Stimulated activated CD4-positive, alpha-beta T cell treated with anti-CD3 and anti-CD28 coated beads, TNF-alpha, amount 100 ng/mL, for 24 hours (primary cell): Measurements from ENCODE around the gene LGALS16.
A peak's percentile ranks its signal among the peaks of the same experiment; 100 is the strongest.
"Not testable (repeated sequence)": the region's sequence is repeated elsewhere in the genome, so short reads cannot be mapped to it uniquely, and the experiment has no call there.

Experiments
- DNase-seq, 3 experiments: peaks; one replicate each; pipeline ENCODE4 v3.0.0-alpha.2; 2020; ENCODE audit warnings: low read depth in 3 of 3

Gene LGALS16

DNA sequence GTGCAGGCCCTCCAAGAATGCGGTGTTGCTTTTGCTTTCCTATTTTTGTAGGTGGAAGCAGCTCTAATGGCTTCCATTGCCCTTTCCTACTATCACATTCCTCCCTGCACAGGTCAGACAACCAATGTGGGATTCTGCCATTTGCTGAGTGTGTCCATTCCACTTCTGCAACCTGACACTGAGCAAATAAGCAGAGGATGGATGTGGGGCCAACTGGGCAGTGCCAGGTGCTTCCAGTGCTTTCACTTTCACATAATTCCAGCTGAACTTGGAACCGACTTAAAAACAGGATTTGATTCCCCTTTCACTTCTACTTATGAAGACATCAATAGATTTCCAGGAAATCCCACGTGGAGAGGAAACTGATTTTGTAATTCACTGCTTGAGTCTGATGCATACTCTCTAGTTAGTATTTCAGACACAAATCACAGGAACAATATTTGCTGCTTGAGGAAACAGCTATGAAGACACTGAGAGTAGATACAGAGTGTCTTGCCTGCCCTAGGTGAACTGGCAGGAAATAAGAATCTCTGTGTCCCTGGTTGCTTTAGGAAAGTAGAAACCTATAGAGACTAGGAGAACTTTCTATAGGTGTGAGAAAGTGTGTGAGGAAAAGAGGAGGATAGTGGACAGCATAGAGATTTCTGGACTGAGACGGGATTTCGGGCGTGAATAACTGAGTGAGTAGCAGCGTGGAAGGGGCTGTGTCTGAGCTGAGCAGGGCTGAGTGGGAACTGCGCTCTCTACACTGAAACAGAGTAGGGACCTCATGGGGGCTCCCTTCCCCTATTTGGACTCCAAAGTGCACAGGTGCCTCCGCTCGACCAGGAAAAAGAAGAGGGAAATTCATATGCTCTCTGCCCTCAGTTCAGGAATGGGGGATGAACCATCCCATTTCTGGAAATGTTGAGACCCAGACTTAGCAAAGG is 22.5 kb downstream of the LGALS16 start:
- DNase-seq: no peak

DNA sequence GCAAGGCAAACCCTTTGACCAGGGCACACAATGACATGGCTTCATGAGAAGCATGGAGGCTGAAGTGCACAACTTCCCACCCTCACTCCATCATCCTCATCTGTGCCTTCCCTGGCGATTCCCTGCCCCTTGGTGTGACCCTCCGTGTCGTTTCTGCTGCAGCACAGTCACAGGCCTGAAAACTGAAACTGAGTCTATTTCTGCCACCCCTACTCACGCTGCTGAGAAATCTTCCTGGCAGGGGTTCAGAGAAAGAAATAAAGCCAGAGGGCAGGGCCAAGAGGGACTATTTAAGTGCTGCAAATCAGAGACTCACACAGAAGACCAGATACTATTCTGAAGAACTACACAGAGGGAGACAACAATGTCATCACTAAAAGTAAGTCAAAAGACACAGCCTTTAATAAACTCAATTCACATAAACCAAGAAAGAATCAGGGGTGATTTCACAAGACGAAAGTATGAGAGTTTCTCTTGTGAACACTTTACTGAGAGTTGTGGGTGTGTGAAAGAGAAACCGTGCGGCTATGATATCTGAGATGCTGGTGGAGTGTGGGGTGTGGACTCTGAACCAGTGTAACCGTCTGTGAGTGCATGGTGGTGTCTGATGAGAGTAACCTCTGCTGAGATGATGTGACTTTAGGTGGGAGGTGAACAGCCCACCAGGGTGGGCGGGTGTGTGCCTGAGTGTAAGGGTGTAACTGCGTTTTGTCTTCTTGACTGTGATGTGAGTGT is 23.5 kb downstream of the LGALS16 start:
- DNase-seq: peak; percentile 21 to 57 (median 50)

DNA sequence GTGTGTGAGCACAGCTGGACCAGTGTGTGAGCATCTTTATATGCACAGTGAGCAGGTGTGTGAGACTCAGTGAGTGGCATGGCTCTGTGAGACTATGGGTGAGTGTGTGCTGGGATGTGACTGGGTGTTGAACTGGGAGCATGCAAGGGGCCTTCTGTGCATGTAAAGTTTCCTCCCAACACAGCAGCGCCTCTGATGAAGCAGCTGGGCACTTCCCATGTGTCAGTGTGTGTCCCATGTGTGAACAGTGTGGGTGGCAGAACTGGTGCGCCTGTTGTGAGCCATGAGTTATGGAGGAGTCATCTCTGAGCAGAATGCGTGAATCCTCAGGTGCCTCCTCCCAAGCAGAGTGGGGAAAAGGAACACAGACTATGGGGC is 24.1 kb downstream of the LGALS16 start:
- peak; percentile 32 to 59 (median 47) for DNase-seq

DNA sequence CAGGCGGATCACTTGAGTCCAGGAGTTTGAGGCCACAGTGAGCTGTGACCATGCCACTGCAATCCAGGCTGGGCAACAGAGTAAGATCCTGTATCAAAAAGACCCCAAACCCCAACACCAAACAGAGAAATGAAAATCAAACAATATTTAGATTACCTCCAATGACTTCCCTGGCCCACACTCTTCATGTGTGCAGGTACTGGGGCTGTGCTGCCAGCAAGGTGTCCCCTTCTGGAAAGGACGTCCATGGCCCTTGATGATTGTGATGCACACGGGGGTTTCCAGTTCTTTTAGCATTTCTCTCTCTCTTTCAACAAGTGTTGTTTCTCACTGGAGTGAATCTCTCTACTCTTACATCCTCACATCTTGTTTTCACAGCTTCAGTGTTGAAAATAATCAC is 24.9 kb downstream of the LGALS16 start:
- no peak for DNase-seq

DNA sequence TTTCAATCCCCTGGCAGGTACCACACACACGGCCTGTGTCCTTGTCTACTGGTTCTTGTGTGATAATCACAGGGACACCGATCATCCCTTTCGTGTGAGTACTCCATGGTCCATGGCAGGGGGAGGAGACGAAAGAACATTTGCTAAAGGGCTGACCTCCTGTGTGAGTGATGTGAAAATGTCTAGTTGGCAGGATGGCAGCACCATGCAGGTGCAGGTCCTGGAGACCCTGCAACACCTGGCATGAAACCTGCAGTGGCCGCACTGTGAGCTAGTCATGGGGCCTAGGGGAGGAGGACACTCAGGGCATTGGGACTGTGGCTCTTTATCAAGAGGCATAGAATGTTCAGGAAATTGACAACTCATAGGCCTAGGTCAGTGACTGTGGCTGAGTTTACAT is 25.7 kb downstream of the LGALS16 start:
- no peak for DNase-seq

DNA sequence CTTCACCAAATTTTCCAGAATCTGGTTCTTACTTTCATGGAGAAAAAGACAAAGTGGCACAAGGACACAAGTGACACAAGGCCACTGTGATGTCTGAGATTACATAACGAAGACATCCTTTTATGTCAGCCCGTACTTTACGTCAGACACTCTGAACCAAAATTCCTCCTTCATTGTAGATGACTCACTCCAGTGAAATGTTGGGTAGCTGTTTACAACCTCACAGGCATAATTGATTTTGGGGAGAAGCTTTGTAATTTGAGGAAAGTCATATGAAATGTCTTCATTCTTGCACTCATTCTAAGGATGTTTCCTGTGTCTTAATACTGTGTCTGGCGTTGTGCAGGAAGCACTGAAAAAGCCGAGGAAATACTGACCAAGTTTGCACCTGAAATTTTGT is 28.6 kb downstream of the LGALS16 start:
- DNase-seq: no peak

DNA sequence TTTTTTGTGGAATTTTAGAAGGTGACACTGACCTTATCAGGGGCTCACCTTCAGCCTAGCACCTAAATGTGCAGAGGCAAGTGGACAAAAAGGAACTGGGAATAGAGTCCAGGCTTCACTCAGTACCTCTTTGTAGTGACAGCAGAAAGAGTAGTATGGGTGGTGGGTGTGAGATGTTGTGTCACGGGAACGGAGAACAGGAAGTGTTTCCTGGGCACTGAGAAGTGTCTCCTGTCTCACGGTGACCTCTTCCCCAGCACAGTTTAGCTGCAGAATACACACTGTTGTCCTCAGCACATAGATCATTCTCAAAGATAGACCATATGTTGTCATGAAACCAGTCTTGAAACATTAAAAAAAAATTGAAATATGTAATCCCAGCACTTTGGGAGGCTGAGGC is 31.0 kb downstream of the LGALS16 start:
- DNase-seq: no peak

DNA sequence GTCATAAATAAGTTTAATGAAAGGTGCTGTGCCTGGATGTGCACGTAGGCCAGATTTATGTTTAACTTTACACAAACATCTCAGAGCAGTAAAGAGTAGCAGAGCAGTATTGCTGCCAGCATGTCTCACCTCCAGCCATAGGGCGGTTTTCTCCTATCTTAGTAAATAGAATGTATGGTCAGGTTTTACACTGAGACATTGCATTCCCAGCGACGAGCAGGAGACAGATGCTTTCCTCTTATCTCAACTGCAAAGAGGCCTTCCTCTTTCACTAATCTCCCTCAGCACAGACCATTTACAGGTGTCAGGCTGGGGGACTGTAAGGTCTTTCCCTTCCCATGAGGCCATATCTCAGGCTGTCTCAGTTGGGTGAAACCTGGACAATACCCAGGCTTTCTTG is 32.9 kb downstream of the LGALS16 start:
- DNase-seq: not testable (repeated sequence)

DNA sequence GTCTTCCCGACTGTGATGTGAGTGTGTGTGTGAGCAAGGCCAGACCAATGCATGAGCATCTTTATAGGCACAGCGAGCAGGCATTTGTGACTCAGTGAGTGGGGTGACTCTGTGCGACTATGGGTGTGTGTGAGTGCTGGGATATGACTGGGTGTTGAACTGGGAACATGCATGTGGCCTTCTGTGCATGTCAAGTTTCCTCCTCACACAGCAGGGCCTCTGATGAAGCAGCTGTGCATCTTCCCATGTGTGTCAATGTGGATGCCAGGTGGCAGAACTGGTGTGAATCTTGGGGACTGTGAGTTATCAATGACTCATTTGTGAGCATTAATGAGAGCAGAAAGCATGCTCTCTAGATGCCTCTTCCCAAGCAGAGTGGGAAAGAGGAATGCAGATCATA is 36.5 kb downstream of the LGALS16 start:
- DNase-seq: no peak

DNA sequence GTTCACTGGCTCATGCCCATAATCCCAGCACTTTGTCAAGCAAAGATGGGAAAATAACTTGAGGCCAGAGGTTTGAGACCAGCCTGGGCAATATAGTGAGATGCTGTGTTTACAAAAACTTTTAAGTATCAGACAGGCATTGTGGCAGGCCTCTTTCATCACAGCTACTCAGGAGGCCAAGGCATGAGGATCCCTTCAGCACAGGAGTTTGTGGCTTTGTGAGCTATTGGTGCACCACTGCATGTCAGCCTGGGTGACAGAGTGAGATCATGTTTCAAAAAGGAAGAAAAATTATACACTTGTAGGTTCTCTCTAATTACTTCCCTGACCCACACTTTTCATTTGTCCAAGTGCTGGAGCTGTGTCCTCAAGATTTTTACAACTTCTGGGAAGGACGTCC is 37.1 kb downstream of the LGALS16 start:
- no peak for DNase-seq

DNA sequence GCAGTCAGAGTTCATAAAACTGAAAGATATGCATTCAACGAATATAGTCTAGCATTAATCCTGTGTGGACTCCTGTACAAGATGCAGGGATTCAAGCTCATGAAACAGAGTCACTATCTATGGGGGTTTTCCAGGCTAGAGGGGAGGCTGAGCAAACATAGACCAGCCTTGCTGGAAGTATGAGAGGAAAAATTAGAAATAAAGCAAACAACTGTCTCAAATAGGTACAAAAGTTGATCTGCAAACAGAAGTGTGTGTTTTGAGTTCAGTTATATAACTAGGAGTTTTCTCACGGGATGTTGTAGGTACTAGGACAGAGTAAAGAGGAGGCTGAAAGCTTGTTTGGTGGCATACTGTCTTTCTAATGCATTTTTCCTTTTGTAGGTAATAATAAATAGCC is 40.0 kb downstream of the LGALS16 start:
- DNase-seq: no peak

DNA sequence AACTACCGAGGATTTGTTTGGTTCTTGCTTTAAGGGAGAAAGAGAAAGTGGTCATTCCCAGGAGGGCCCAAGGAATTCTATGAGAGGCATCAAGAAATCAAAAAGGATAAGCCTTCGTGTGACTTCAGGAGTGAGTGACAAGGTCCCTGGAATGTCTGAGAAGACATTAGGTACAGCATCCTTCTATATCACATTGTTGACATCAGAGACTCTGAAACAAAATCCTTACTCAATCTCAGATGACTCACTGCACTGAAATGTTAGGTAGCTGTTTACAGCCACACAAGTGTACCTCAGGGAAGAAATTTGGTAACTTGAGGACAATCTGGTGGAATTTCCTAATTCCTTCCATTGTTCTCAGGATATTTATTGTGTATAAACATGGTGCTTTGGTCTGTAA is 40.7 kb downstream of the LGALS16 start:
- no peak for DNase-seq

DNA sequence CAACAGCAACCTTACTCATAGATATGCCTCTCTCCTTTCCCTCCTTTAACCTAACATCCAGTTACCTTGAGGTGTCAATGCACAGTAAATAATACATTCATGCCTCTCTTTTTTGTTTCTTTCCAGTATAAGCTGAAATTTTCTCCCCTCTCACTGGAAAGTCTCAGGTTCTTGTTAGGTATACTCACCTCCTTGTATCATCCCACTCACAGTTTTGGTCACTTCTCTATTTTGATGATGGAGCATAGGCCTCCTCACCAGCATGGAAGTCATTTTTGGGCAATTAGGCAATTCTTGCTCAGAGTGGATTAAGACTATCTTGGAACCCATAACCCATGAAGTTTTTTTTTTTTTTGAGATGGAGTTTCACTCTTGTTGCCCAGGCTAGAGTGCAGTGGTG is 42.8 kb downstream of the LGALS16 start:
- DNase-seq: no peak

DNA sequence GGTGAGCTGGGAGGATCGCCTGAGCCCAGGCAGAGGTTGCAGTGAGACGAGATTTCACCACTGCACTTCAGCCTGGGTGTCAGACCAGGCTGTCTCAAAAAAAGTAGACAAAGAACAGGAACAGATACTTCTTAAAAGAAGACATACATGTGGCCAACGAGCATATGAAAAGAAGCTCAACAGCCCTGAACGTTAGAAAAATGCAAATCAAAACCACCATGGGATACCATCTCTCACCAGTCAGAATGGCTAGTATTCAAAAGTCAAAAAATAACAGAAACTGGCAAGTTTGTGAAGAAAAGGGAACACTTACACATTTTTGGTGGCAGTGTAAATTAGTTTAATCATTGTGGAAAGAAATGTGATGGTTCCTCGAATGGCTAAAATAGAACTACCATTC is 45.6 kb downstream of the LGALS16 start:
- no peak for DNase-seq

DNA sequence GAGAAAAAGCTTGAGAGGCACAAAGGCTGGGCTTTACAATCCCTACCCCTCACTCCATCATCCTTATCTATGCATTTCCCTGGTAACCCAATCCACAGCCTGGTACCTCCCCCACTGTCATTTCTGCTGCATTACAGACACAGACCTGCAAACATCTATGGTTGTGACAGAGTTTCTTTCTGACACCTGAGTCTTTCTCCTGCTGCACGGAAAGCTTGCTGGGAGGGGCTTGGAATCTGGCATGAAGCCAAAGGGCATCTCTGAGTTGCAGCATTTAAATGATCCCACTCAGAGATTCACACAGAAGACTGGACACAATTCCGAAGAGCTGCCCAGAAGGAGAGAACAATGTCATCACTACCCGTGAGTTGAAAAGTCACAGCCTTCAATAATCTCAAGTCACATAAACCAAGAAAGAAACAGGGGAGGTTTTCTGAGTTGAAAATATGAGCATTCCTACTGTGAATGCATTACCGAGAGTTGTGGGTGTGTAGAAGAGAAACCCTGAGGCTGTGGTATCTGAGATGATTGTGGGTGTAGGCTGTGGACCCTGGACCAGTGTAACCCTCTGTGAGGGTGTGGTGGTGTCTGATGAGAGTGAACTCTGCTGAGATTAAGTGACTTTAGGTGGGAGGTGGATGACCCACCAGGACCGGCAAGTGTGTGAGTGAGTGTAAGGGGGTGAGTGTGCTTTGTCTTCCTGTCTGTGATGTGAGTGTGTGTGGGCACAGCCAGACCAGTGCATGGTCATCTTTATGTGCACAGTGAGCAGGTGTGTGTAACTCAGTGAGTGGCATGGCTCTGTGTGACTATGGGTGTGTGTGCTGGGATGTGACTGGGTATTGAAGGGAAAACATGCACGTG is 48.7 kb downstream of the LGALS16 start, which contains the start of gene LGALS14:
Gene LGALS14, plus strand, starts transcription at position 301 of the 864 bp plus-strand sequence. Its CDS starts 48 bp downstream, at position 349.
- peak in 1 of 3 experiments; percentile 29 for DNase-seq

DNA sequence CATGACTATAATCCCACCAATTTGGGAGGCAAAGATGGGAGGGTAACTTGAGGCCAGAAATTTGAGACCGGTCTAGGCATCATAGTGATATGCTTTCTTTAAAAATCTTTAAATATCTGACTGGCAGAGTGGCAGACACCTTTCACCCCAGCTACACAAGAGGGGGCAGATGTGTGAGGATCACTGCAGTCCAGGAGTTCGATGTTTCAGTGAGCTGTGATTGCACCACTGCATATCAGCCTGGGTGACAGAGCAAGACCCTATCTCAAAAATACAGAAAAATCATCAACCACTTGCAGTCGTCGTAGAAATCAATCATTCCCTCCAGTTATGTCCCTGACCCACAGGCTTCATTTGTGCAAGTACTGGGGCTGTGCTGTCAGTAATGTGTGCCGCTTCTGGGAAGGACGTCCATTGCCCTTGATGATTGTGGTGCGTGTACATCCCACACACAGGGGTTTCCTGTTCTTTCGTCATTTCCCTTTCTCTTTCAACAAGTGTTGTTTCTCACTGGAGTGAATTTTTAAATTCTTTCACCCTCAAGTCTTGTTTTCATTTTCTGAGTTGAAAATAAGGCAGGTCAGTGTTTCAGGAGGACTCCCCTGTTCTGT is 50.0 kb downstream of the LGALS16 start:
- peak in 2 of 3 experiments; percentile 6 to 19 for DNase-seq

DNA sequence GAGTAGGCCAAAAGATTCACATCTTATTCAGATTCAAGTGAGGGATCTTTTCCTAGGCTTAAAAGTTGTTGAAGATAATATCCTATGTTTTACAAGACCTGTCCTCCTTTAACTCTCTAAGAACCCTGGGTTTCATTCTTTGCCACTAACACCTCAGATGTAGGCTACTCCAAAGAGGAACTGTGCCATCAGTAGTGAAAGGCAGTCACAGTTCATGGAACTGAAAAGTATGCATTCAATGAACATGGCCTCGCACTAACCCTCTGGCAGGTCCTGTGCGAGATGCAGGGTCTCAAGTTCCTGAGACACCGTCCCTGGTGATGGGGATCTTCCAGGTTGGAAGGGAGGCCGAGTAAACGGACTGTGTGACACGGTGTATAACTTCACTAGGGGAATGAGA is 52.9 kb downstream of the LGALS16 start:
- DNase-seq: no peak

DNA sequence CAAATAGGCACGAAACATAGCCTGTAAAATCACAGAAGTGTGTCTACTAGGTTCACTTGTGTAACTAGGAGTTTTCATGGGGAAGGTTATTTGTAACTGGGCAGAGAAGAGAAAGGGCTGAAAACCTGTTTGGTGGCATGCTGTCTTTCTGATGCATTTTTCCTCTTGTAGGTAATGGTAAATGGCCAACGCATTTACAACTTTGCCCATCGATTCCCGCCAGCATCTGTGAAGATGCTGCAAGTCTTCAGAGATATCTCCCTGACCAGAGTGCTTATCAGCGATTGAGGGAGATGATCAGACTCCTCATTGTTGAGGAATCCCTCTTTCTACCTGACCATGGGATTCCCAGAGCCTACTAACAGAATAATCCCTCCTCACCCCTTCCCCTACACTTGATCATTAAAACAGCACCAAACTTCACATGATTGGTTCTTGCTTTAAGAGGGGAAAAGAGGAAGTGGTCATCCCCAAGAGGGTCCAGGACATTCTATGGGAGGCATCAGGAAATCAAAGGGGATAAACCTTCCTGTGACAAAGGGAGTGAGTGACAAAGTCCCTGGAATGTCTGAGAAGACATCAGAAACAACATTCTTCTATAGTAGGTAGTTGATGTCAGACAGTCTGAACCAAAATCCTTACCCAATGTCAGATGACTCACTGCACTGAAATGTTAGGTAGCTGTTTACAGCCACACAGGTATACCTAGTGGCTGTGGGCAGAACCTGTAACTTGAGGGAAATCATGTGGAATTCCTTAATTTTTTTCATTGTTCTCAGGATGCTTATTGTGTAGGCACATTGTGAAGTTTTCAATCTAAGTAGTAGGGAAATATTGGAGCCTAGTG is 53.5 kb downstream of the LGALS16 start:
- DNase-seq: no peak
